DMS53 (cell line): ENCODE data around the gene CBX5.
"Not testable (repeated sequence)": the region's sequence is repeated elsewhere in the genome, so short reads cannot be mapped to it uniquely, and the experiment has no call there.

Experiments used
- DNase-seq: peaks from one replicate; lab custom pipeline; 2025; lab: John Stamatoyannopoulos, UW

CBX5 gene

DNA sequence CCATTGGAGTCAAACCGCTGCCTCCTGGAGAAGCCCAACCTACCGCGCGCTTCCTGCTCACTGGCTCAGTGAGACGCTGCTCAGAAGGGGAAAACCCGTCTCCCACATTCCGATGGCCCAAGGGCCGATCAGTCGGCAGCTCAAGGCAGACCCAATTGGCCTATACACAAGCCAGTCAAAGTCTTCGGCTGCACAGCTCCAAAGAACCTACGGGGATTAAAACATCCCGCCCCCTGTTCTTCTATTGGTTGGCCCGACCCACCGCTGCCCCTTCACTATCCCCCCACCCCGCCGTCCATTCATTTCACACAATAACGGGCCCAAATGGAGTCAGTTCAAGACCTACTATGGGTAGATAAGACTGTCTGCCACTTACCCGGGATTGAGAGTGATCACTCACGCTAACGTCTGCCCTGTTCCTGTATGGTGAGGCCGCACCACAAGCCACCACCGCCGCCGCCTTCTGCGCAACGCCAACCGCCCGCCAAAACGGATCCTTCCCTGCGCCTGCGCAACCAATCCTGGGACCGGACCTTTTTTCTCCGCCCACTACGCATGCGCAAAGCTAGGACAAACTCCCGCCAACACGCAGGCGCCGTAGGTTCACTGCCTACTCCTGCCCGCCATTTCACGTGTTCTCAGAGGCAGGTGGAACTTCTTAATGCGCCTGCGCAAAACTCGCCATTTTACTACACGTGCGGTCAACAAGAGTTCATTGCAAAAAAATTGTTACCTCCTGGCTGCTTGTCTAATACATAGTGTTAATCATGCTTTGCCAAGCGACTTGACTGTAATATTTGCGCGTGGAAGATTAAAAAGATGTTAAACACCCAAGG is at the start of gene CBX5:
CBX5 (minus strand) TSS at position 491 of the 836 bp plus-strand sequence. CDS start 22,472 bp downstream, outside the sequence.
- DNase-seq = peak; percentile 99

DNA sequence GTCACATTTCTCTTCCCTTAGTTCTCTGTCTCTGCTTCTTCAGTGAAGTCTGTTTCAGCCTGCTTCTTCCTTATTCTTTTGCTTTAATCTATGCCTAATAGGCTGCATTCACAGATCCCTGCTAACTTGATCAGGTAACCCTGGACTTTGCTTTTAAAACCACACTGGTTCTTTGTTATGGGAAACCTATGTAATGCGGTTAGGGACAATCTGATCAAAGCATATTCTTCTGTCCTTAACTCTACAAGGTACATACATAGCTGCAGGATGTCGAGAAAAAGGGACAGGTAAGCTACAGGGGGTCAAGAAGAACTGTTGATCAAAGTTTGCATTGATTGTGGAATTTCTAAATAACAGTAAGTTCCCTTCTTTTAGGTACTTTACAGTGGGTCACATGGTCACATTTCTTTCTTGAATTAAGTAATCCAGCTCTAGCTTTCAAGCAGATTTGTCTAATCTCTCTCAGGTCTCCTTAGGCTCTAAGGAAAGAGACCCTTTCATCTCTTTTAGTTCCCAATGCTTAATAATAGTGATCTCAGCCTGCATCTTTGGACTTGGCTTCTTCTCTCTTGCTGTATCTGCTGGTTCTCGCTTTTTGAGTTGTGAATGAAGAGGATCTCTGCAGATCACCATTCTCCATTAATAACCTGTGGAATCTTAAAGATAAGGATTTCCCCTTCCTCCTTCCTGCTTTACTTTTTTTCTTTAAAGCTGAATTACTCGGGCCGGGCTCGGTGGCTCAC is 48.8 kb upstream of the CBX5 start:
- no peak for DNase-seq

DNA sequence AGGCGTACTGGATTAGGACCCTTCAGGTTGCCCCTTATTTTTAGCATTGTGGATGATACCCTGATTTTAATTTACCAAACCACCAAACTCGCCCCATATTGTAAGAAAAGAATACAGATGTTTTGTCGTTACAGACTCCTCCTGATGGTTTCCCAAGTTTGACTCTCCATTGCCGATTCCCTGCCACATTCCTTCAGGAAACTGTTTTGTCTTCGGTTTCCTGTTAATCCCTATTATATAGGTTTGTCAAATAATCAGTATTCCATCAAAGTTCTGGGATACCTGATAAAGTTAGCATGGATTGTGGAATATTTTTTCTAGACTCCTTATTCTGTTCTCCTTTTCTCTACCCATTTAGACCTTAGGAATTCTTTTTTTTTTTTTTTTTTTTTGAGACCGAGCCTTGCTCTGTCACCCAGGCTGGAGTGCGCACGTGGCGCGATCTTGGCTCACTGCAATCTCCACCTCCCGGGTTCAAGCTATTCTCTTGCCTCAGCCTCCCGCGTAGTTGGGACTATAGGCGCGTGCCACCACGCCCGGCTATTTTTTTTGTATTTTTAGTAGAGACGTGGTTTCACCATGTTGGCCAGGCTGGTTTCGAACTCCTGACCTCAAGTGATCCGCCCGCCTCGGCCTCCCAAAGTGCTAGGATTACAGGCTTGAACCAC is 45.7 kb upstream of the CBX5 start:
- peak; percentile 58 for DNase-seq

DNA sequence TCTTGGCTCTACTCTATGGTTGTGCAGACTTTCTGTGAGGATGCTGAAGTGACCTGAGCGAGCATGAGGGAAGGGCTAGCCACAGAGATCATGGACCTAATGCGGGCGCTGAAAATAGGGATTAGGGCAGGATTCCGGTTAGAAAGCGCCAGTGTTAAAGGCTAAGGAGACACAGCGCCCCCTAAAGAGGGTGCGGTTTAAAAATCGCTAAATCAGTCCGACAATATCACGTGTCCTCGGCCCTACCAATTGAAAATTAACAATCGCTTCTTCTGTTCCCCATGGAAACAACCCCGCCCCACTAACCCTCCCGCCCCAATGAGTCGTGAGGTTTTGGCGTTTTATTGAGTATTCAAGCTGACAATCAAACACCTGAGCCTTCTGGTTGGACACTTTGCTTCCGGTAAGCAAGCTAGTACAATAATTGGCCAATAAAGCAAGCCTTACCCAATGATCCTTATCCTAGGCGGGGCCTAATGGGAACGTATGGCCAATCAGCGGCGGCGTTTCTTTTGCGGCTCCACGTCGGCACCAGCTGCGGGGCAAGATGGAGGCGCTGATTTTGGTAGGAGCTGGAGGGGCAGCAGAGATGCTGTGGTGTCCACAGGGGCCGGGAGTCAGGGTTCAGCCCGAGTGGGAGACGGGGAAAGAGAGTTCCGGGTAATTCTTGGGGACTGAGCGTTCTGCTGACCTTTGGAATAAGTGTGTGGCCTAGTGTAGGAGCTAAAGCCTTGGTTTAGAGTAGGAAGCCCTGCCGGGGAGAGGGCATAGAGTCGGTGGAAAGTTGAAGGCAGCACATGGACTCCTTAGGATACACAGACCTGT is 44.9 kb upstream of the CBX5 start, which contains the start of gene COPZ1:
COPZ1 (plus strand) TSS at position 515 of the 825 bp plus-strand sequence; CDS start at position 548, 33 bp downstream.
- DNase-seq = peak; percentile 100

DNA sequence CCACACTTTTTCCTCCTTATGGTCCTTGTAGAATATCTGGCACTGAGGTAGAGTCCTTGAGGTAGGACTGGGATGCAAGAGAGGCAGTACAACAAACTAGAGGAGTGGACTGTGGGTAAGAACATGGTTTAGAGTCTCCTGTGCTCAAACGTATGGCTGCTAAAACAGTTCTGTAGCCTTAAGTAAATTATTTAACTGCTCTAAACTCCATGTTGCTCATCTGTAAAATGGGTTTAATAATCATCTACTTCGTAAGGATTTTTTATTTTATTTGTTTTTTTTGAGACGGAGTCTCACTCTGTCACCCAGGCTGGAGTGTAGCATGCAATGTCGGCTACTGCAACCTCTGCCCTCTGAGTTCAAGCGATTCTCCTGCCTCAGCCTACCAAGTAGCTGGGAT is 41.4 kb upstream of the CBX5 start:
- DNase-seq = no peak

DNA sequence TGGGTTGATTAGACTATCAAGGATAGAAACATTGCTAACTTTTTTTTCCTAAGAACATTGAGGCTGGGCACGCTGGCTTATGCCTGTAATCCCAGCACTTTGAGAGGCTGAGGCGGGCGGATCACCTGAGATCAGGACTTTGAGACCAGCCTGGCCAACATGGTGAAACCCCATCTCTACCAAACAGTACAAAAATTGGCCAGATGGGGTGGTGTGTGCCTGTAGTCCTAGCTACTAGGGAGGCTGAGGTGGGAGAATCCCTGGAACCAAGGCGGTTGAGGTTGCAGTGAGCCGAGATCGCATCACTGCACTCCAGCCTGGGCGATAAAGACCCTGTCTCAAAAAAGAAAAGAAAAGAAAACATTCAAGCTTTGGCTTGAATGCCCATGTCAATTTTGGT is 32.4 kb upstream of the CBX5 start:
- not testable (repeated sequence) for DNase-seq

DNA sequence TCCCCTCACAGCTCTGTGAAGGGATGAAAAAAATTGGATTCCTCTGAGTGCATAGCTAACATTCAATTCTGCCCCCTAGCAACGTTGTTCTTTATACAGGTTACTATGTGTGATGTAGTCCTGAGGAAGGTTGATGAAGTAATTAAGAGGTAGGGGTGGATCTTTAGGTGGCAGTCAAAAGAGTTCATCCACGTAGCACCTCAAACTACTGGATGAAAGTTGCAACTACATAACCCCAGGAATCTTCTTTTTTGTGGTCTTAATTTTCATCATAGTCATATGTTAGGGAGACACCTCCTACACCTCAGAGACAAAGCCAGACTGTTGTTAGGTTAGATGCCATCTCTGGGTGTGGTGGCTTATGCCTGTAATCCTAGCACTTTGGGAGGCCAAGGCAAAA is 31.1 kb upstream of the CBX5 start:
- DNase-seq = no peak

DNA sequence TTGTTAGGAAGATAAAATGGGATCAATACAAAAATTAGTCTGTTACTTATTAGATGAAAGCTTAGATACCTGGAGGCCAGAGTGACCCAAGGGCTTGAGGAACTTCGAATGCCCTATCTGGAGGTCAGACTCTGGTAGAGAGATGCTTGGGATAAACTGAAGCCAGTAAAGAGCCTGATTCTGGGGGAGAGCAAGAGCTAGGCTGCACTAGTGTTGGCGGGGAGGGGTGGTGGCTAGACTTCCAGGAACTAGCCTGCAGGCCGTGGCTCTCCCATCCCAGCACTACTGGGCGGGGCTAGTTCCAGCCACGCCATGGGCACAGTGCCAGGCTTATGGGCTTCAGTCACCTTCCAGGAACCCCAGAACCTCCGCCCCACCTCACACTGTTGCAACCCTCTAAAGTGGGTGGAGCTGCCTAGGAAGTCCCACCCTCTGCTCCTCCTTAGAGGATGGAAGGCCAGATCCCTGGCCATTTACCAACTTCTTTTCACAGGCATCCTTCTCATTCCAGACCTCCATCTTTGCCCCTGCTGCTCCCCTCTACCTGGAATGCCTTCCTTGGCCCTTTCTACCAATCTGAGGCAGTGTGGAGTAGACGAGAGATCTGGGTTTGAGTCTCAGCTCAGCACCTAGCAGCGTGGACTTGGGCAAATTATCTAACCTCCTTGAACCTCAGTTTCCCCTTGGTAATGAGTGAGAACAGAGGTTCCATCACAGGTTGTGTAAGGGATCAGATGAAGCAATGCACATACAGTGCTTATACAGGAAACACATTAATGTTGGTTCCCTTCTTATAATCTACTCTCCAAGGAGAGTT is 27.2 kb upstream of the CBX5 start:
- no peak for DNase-seq

DNA sequence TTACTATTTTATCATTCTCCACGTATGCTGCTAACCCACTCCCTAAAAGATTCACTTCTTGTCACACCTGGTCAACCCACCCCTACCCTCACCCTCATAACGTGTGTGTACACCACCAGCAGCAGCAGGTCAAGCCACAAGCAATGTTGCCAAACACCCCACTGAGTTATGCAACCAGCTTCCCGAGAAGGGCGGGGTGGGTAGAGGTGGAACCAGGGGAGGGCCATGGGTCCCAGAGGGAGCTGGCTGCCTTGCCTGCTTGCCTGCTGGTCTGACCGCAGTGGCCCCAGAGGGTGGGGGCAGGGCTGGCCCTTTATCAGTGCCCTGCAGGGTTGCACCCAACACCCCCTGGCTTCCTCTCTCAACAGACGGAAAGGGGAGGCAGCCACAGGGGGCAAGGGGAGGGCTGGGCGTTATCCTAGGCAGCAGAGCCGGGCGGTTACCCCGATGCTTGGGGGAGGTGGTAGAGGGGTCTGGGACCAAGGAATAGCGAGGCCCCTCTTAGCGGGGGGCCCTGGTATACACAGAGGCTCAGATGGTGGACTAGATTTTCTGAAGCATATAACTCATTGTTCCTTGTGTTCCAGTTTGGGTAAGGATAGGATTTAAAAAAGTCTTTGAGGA is 24.4 kb upstream of the CBX5 start:
- no peak for DNase-seq

DNA sequence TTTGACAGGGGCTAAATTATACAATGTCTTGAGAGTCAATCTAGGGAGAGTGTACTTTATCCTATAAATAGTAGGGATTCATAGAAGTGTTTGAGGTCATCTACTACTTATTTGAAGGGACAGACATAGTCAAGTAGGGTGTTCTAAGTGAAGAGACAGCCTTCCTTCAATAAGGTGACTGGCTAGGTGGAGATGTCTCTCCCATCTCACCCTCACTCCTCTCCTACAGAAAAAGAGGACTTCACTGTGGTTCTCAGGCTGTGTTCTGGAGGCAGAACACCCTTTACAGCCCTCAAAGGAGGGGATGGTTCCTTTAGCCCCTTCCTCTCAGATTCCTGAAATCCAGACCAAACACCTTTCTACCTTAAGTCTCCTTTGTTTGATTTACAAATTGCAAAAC is 23.7 kb upstream of the CBX5 start:
- no peak for DNase-seq

DNA sequence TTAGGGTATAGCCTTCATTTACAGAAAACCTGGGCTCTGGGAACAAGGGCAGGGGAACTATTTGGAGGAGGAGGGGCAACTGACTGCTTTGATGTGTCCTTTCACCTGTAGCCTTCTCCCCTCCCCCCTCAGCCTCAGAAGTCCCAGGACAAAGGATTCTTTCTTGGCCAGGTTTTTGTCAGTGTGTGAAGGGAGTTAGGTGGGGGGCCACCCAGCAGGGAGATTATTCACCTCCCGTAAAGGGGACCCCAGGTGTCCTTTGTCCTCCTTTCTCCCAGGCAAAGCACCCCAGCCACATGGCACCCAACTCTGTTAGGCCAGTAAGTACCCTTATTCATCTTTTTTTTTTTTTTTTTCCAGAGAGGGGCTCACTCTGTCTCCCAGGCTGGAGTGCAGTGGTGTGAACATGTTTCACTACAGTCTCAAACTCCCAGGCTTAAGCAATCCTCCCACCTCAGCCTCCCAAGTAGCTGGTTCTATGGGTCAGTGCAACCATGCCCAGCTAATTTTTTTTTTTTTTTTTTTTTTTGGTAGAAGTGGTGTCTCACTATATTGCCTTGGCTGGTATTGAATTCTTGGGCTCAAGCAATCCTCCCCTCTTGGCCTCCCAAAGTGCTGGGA is 21.6 kb upstream of the CBX5 start:
- no peak for DNase-seq

DNA sequence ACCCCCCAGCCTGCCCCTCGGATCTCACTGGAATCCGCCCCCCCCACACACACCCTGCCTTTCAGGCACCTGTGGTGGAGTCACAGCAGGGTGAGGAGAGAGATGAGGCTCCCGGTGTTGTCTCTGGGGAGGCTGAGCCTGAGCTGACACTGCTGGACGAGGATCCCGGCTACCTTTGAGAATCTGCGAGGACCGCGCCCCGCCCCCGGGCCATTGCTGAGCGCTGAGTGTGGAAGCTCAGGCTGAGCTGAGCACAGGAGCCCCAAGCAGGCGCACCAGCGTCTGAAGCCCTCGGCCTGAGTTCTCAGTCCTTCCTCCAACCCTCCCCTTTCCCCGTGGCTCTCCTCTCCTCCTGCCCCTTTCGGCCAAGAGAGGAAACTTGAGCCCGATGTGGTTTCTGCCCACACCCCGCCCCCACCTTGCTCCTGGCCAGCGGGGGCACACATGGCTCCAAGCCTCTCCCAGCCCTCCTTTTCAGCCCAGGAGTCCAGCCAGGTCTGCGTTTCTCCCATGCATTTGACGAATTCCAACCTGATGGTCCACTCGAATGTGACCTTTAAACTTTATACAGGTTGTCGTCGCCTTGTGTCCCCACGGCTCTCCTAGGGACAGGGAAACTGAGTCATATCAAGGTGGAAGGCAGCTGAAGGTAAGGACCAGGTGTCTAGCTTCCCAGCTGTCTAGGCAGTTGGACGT is 21.0 kb upstream of the CBX5 start, which contains the start of gene NFE2:
NFE2 (minus strand) TSS at position 284 of the 696 bp plus-strand sequence. CDS start 5,767 bp downstream, outside the sequence.
- peak; percentile 84 for DNase-seq

DNA sequence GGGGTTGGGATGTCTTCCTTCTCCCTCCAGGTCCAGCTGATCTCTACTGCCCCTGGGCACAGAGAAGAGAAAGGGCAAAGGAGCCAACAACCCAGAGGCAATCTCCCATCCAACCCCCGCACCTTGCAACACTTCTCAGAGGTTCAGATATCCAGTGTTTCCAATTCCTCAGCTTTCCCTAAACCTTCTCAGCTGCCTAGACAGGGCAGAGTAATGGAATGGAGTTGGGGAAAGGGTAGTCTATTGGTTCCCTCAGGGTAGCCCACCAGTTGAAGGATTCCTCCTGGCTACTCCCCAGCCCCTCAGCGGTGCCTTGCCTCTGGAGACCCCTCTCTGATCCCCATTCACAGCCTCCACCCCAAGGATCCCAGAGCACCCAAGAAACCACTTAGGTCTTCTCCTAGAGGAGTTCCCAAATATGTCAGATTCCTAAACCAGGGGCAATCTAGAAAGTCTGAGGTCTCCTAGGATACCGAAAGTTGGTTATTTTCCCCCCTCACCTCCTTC is 20.4 kb upstream of the CBX5 start:
- no peak for DNase-seq

DNA sequence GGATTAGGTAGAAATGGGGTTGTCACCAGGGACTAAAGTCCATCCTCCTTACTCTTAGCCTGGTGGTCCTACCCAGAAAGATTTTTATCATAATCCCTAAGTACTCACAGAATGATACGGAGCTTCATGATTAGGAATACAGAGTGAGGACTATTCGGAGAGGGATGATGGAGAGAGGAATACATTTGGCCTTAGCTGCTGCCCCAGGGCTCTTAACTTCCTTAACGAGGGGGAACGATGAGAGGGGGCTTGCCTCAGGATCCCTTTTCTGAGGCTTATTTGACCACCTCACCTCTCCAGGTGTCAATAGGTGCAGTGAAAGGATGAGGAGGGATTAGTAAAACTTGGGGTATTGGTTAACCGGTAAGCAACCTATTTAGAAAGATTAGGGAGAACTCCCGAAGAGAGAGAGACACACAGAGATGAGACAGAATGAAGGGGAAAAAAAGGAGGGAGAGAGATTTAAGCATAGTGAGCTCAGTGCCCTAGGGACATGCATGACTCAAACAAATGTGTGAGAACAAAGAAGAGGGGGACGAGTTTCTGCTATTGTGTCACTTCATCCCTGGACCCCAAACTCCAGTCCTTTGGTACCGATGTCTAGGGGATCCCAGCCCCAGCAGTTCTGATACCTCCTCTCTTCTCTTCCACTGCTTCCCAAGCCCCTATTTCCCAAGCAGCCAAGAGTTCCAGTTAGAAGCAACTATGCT is 19.7 kb upstream of the CBX5 start:
- DNase-seq = no peak

DNA sequence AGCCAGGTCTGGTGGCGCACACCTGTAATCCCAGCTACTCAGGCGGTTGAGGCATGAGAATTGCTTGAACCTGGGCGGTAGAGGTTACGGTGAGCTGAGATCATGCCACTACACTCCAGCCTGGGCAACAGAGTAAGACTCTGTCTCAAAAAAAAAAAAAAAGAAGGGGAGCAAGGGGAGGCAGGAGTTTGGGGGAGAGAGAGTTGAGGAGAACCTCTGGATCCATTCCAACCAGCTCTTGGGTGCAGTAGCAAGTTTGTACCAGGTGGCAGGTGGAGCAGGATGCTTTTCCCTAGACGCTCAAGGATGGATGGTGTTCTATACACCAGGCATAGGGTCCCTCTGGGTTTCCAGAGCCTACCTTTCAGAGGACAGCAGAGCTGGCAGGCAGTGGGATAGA is 19.0 kb upstream of the CBX5 start:
- DNase-seq = no peak

DNA sequence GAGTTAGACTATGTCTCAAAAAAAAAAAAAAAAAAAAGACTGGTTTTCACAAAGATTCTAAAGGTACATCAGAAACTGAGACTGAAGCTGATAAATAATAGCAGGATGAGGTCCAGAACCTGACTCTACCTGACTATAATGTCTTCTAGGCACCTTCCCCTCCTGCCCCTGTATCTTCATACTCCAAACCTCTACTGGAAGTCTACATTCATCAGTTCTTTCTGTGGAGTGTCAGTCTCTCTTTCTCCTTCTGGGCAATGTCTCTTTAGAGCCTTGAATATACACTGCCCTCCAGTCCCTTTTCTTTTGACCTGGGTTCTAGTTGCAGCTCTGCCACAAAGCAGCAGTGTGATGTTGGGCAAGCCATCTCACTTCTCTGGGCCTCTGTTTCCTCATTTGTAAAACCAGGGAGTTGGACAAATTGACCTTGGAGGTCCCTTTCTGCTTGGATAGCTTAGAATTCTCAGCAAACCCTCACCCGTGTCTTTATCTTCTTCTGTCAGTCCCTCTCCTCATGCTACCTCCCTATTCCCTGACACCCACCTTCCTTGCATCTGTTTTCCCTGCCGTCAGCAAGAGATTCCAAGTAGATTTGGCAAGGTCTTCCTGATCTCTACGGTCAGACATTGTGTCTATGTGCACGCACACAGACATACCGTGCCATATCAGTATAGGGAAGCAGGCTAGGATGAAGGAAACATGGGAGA is 16.6 kb upstream of the CBX5 start:
- DNase-seq = no peak

DNA sequence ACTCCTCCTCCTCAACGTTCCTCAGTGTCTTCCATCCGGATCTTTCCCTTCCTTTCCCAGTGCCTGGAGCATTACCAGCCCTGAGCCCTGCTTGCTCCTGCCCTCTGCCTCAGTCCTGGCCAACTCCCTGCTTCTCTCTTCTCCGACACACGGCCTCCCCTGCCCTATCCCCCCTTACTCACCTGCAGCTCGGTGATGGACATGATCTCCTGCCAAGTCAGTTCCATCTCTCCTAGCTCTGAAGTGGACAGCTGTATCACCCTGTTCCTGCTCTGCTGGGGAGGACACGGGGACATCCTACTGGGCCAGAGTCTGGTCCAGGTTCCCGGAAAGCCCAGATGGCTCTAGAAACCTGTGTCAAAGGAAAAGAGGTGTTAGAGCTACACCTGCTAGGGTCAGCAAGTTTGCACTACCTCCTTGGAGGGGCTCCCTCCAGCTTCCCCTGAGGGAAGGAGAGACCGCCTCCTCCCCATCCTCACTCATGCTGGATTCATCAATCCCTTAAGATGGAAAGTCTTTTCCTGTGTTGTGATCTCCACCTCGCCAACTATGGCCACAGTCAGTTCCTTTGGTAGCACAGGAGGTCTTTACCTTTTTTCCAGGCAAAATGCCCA is 15.1 kb upstream of the CBX5 start:
- no peak for DNase-seq
